NCI-H1417 treated with DMSO at 0.1 percent for 48 hours (cell line): ENCODE data around the gene STK39.

ENCODE experiments used
- DNase-seq: peaks from one replicate; lab custom pipeline; 2025; lab: John Stamatoyannopoulos, UW

The STK39 gene

GRCh38 chr2:167990062-167990461 lies 257.3 kb downstream of the STK39 start:
- no peak for DNase-seq

DNA sequence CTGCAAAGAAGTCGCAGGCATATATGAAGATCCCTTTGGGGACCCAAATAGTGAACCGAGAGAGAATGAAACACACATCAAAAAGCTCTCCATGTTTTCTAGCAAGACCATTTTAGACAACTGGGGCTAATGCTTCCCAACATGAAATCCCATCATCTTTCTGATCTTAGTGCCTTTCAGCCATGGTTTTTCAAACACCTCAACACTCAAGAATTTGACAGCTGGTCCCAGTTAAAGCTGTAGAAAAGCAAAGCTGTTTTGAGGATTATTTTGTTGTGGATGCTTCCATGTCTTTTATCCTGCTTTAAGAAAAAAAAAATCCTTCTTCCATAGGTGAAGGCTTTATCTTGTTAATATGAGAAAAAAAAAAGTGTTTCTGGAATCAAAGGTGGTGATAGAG lies 259.1 kb downstream of the STK39 start:
- no peak for DNase-seq

DNA sequence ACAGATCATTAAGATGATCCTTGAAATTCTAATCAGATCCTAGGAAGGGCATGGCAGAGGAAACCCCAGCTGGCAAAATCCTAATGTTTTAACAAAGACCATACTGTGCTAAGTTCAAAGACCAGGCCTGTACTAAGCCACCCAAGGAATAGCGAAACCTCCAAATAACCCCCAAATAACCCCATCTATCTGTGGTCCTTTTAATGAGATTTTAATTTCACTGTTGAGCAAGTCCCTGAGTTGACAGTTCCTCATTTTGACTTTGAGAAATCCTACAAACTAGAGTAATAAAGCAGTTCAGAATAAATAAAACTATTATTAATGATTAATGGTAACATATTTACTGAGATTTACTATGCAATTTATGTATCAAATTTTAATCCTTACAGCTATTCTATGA lies 259.8 kb downstream of the STK39 start:
- no peak for DNase-seq

DNA sequence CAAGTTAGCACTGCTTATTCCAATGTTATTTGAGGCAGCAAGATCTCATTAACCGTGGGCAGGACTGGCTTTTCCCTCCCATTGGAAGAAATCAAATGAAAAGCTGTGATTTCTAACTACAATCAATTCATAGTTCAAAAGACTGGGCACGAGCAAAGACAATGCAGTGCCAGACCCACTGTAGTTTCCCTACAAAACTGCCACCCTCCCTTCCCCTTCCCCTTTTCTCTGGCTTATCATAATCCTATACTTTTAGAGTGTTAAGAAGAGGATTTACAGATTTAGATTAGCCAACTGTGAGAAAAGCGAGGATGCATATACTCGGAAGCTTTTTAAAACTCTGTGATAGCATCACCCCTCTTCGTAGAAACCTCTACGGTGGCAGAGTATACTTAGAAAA lies 260.4 kb downstream of the STK39 start:
- DNase-seq: no peak

GRCh38 chr2:167986223-167986622 lies 261.2 kb downstream of the STK39 start:
- DNase-seq: no peak

DNA sequence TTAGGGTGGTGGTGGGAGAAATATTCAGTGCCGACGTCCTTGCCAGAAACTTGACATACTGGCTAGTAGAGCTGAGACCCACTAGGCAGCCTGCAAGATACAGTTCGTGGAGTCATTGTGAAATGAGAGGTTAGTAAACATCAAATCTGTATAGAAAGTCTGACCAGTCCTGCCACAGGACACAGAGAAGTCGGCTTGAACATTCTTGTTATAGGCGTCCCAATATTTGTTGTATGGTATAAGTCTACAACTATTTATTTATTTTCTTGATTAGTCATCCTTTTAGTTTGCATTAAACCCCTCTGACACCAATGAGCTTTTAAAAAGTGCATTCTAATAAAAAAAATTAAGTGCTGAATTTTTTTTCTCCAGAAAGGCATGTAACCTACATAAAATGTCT lies 265.4 kb downstream of the STK39 start:
- DNase-seq: no peak

GRCh38 chr2:167980439-167980838 lies 267.0 kb downstream of the STK39 start:
- DNase-seq: no peak

GRCh38 chr2:167972746-167973145 lies 274.6 kb downstream of the STK39 start:
- no peak for DNase-seq

- no peak for DNase-seq
Measured at GRCh38 chr2:167972020-167972419, 275.4 kb downstream of the STK39 start.

DNA sequence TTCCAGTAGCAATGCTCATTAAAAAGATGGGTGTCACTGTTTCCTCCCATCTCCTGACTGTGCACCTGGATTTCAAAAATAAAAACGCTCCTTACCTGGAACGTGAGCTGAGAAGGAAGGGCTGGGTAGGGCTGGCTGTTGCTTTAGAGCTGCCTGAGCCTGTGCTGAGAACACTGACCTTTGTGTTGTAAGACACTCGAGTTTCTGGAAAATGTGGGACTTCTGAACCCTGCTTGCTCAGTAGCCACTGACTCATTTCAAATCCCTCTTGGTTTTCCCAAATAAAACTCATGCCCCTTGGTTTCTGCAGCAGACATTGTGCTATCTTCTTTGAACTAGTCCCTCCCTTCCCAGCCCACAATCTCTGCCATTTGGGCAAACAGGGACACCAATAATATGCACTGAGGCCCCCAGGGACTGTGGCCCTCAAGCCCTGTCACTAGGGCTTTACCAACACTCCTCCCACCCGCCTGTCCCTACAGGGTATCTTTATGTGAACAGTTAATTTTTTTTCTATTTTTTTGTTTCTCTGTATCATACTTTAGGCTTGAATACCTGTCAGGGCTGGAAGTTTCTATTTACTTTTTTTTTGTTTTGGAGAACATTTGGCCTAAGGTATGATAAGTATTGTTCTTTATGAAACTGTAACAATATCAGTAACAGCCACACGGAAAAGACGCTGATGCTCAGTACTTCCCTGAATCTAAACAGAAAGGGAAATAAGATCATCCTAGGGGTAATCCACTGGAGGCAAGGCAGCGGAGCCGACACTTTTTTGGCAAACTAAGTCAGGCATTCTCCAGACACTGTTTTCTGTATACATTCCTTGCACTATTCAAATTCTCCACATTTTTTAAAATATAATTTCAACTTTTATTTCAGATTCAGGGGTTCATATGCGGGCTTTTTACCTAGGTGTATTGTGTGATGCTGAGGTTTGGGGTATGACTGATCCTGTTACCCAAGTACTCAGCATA lies 280.2 kb downstream of the STK39 start:
- no peak for DNase-seq

DNA sequence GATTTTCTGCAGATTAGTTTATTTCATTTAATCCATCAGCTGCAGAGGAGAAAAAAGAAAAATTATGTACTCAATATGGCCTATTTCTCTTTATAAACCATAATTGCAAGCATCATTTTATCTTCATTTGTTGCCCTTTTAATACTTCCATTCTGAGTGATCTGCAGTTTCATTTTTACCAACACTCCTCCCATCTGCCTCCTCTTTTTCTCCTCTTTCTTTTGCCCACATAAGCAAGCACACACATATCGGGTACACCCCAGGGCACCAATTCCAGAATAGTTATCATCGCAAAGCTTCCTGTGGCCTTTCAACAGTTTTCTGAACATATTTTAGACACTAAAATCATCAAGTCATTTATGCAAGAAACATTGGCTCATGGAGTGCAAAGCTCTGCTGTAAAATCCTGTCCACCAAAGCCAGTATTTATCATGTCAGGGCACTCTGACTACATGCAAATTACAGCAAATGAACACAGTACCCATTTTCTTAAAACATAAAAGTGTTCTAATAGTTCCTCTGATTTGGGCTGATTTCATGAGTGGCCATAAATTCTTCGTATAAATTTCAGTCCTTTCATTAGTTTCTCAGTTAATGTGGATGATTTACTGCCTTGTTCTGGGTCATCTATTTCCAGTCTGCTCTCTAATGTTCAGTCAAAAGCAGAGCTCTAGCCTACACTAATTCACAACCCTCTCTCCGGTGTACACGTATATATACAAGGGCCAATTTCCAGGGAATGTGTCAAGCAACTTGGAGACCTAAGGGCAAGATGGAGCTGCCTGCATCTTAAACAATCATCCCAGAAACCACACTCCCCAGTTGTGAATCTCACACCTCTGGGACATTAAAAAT lies 281.3 kb downstream of the STK39 start:
- DNase-seq: no peak

- DNase-seq: no peak
Measured at GRCh38 chr2:167964650-167965413, 282.6 kb downstream of the STK39 start.

- DNase-seq: no peak
Measured at GRCh38 chr2:167963899-167964649, 283.3 kb downstream of the STK39 start.

GRCh38 chr2:167962436-167963226 lies 284.8 kb downstream of the STK39 start:
- no peak for DNase-seq

GRCh38 chr2:167961536-167962048 lies 285.8 kb downstream of the STK39 start:
- DNase-seq: no peak

GRCh38 chr2:167960089-167960747 lies 287.2 kb downstream of the STK39 start:
- DNase-seq: no peak

GRCh38 chr2:167957662-167958061 lies 289.7 kb downstream of the STK39 start:
- no peak for DNase-seq

- DNase-seq: no peak
Measured at GRCh38 chr2:167955264-167955906, 292.0 kb downstream of the STK39 start.

- no peak for DNase-seq
Measured at GRCh38 chr2:167954495-167954894, 292.9 kb downstream of the STK39 start.
